GM19099 (cell line): Measurements from ENCODE around the gene CDK5RAP1.

Experiments
- POLR2A ChIP-seq: IDR thresholded peaks from 3 replicates; pipeline ENCODE4 v1.6.1; 2011; ENCODE audit warnings: low read depth; ENCODE audit not compliant: insufficient read length; ENCODE audit errors: extremely low read depth

CDK5RAP1 gene

GRCh38 chr20:33328157-33329137, 72.9 kb downstream of the CDK5RAP1 start:
- TF ChIP-seq POLR2A: no peak

- no peak for TF ChIP-seq POLR2A
Measured at GRCh38 chr20:33325350-33325749, 76.0 kb downstream of the CDK5RAP1 start.

GRCh38 chr20:33323236-33323635, 78.1 kb downstream of the CDK5RAP1 start:
- TF ChIP-seq POLR2A: no peak

GRCh38 chr20:33322456-33322855, 78.9 kb downstream of the CDK5RAP1 start:
- no peak for TF ChIP-seq POLR2A

GRCh38 chr20:33320006-33320405, 81.3 kb downstream of the CDK5RAP1 start:
- no peak for TF ChIP-seq POLR2A

GRCh38 chr20:33318096-33318429, 83.3 kb downstream of the CDK5RAP1 start:
- TF ChIP-seq POLR2A: no peak

GRCh38 chr20:33317424-33318095, 83.8 kb downstream of the CDK5RAP1 start:
- TF ChIP-seq POLR2A: no peak

GRCh38 chr20:33316958-33317357, 84.4 kb downstream of the CDK5RAP1 start:
- TF ChIP-seq POLR2A: no peak

GRCh38 chr20:33316343-33316742, 85.0 kb downstream of the CDK5RAP1 start:
- TF ChIP-seq POLR2A: no peak

- no peak for TF ChIP-seq POLR2A
Measured at GRCh38 chr20:33313686-33314314, 87.5 kb downstream of the CDK5RAP1 start.

- TF ChIP-seq POLR2A: no peak
Measured at GRCh38 chr20:33312583-33312982, 88.7 kb downstream of the CDK5RAP1 start.

GRCh38 chr20:33311996-33312395, 89.3 kb downstream of the CDK5RAP1 start:
- no peak for TF ChIP-seq POLR2A

- TF ChIP-seq POLR2A: no peak
Measured at GRCh38 chr20:33311011-33311410, 90.3 kb downstream of the CDK5RAP1 start.

GRCh38 chr20:33310327-33310899, 90.9 kb downstream of the CDK5RAP1 start:
- no peak for TF ChIP-seq POLR2A

GRCh38 chr20:33309631-33310030, 91.7 kb downstream of the CDK5RAP1 start:
- TF ChIP-seq POLR2A: no peak
